ENCODE data around the gene SLC49A3. TPM values are rescaled to one million over a fixed set of nuclear protein-coding genes. Genes with fewer than 3 reads are reported as not detected.

Gene SLC49A3
- total and polyA plus RNA-seq, 2 of the 8 experiments (the other 6 are each of a cell fraction or from before 2014, with no cell fraction given) = 5.0 to 8.8 TPM

GRCh38 chr4:674172-675035 lies 14.5 kb downstream of the SLC49A3 start, which contains the start of the genes ATP5ME and MYL5 (continued):
- TF ChIP-seq, protein P1, sequence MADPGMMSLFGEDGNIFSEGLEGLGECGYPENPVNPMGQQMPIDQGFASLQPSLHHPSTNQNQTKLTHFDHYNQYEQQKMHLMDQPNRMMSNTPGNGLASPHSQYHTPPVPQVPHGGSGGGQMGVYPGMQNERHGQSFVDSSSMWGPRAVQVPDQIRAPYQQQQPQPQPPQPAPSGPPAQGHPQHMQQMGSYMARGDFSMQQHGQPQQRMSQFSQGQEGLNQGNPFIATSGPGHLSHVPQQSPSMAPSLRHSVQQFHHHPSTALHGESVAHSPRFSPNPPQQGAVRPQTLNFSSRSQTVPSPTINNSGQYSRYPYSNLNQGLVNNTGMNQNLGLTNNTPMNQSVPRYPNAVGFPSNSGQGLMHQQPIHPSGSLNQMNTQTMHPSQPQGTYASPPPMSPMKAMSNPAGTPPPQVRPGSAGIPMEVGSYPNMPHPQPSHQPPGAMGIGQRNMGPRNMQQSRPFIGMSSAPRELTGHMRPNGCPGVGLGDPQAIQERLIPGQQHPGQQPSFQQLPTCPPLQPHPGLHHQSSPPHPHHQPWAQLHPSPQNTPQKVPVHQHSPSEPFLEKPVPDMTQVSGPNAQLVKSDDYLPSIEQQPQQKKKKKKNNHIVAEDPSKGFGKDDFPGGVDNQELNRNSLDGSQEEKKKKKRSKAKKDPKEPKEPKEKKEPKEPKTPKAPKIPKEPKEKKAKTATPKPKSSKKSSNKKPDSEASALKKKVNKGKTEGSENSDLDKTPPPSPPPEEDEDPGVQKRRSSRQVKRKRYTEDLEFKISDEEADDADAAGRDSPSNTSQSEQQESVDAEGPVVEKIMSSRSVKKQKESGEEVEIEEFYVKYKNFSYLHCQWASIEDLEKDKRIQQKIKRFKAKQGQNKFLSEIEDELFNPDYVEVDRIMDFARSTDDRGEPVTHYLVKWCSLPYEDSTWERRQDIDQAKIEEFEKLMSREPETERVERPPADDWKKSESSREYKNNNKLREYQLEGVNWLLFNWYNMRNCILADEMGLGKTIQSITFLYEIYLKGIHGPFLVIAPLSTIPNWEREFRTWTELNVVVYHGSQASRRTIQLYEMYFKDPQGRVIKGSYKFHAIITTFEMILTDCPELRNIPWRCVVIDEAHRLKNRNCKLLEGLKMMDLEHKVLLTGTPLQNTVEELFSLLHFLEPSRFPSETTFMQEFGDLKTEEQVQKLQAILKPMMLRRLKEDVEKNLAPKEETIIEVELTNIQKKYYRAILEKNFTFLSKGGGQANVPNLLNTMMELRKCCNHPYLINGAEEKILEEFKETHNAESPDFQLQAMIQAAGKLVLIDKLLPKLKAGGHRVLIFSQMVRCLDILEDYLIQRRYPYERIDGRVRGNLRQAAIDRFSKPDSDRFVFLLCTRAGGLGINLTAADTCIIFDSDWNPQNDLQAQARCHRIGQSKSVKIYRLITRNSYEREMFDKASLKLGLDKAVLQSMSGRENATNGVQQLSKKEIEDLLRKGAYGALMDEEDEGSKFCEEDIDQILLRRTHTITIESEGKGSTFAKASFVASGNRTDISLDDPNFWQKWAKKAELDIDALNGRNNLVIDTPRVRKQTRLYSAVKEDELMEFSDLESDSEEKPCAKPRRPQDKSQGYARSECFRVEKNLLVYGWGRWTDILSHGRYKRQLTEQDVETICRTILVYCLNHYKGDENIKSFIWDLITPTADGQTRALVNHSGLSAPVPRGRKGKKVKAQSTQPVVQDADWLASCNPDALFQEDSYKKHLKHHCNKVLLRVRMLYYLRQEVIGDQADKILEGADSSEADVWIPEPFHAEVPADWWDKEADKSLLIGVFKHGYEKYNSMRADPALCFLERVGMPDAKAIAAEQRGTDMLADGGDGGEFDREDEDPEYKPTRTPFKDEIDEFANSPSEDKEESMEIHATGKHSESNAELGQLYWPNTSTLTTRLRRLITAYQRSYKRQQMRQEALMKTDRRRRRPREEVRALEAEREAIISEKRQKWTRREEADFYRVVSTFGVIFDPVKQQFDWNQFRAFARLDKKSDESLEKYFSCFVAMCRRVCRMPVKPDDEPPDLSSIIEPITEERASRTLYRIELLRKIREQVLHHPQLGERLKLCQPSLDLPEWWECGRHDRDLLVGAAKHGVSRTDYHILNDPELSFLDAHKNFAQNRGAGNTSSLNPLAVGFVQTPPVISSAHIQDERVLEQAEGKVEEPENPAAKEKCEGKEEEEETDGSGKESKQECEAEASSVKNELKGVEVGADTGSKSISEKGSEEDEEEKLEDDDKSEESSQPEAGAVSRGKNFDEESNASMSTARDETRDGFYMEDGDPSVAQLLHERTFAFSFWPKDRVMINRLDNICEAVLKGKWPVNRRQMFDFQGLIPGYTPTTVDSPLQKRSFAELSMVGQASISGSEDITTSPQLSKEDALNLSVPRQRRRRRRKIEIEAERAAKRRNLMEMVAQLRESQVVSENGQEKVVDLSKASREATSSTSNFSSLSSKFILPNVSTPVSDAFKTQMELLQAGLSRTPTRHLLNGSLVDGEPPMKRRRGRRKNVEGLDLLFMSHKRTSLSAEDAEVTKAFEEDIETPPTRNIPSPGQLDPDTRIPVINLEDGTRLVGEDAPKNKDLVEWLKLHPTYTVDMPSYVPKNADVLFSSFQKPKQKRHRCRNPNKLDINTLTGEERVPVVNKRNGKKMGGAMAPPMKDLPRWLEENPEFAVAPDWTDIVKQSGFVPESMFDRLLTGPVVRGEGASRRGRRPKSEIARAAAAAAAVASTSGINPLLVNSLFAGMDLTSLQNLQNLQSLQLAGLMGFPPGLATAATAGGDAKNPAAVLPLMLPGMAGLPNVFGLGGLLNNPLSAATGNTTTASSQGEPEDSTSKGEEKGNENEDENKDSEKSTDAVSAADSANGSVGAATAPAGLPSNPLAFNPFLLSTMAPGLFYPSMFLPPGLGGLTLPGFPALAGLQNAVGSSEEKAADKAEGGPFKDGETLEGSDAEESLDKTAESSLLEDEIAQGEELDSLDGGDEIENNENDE (IDR thresholded peaks at IDR 0.05; ENCODE audit: insufficient replicate concordance, low read length) = no peak
- TF ChIP-seq SP1 (IDR thresholded peaks at IDR 0.05; ENCODE audit: low read depth, low read length) (no peak), SUZ12 (IDR thresholded peaks at IDR 0.05; ENCODE audit: low read length) (no peak), EZH2 (IDR thresholded peaks at IDR 0.05; ENCODE audit: low read depth, low read length, severe bottlenecking) (no peak), GTF2F1 (IDR thresholded peaks at IDR 0.05; ENCODE audit: borderline replicate concordance, low read depth, low read length) (peak; percentile 56; the same call in 1 of the 2 replicates), RAD21 (IDR thresholded peaks at IDR 0.05 in 1 of 2, conservative IDR thresholded peaks at IDR 0.05 in 1 of 2; ENCODE audit: low read depth in 2 of 2, low read length in 2 of 2) (peak; percentile 46 to 50; a peak in 3 of 4 replicates), KDM5A (IDR thresholded peaks at IDR 0.05; ENCODE audit: low read length) (peak; percentile 87), HDAC6 (IDR thresholded peaks at IDR 0.05; ENCODE audit: low read depth, low read length) (no peak), TBP (IDR thresholded peaks at IDR 0.05; ENCODE audit: low read depth, low read length) (peak; percentile 75)

Data from H1 (cell line).